Skeletal muscle cell (primary cell): ENCODE data around the gene ATOX1.
"Not testable (repeated sequence)": the region's sequence is repeated elsewhere in the genome, so short reads cannot be mapped to it uniquely, and the experiment has no call there.

Experiments
- DNase-seq: peaks from one replicate; pipeline ENCODE4 v3.0.0-alpha.2; 2010; ENCODE audit warnings: low read depth
- H3K4me3 ChIP-seq: 2 replicates; pipeline ENCODE4 v1.5.1; 2011; ENCODE audit warnings: low read depth, mild to moderate bottlenecking, control low read depth, low read length, moderate library complexity

ATOX1 gene

GRCh38 chr5:151706906-151707305 lies 51.5 kb downstream of the ATOX1 start:
- H3K4me3 ChIP-seq: no peak overlapping the region
- no peak for DNase-seq

GRCh38 chr5:151703780-151704179 lies 54.7 kb downstream of the ATOX1 start:
- DNase-seq: no peak
- no peak overlapping the region for H3K4me3 ChIP-seq

DNA sequence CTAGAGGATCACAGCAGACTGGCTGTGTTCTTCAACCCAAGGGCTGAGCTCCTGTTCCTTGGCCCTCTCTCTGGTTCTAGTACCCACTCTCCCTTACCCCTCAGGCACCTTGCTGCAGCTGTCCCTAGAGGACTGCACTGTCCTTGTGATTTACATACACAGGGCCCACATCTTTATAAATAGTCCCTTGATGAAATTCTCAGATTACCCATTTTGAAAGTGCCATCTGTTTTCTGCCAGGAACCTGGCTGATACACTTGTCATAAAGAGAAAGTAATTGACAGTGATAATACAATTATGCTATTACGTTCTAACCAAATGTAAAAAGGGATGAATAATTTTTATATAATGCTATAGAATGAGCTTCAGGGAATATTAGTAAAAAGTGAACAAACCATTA lies 55.2 kb downstream of the ATOX1 start:
- DNase-seq: no peak
- H3K4me3 ChIP-seq: no peak overlapping the region

- DNase-seq: no peak
Measured at GRCh38 chr5:151700820-151701219, 57.6 kb downstream of the ATOX1 start.

DNA sequence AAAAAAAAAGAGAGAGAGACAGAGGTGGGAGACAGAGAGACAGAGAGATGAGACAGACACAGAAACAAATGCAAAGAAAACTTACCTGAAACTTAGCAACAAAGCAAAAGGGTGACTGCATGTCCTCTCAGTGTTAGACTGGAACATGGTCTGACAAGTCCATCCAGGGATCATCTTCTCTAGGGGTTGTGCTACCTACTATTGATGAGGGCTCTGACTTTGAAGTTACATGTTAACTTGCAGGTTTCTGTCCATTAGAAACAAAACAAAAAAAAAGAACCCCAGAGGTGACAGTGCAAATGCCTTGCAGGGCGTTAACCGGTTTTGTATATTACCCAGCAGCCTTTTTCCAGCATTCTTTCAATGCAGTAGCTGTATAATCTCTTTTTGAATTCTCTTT lies 58.1 kb downstream of the ATOX1 start:
- H3K4me3 ChIP-seq: no peak overlapping the region
- DNase-seq: no peak

More at GRCh38 chr5:151700820-151701219, 57.6 kb downstream of the ATOX1 start:
- H3K4me3 ChIP-seq: no peak overlapping the region

GRCh38 chr5:151699071-151699901 lies 59.1 kb downstream of the ATOX1 start:
- H3K4me3 ChIP-seq: no peak overlapping the region
- DNase-seq: peak; percentile 95

GRCh38 chr5:151698081-151698480 lies 60.4 kb downstream of the ATOX1 start:
- DNase-seq, H3K4me3 ChIP-seq: not testable (repeated sequence)

- H3K4me3 ChIP-seq: no peak overlapping the region
- DNase-seq: no peak
Measured at GRCh38 chr5:151697452-151697851, 61.0 kb downstream of the ATOX1 start.

DNA sequence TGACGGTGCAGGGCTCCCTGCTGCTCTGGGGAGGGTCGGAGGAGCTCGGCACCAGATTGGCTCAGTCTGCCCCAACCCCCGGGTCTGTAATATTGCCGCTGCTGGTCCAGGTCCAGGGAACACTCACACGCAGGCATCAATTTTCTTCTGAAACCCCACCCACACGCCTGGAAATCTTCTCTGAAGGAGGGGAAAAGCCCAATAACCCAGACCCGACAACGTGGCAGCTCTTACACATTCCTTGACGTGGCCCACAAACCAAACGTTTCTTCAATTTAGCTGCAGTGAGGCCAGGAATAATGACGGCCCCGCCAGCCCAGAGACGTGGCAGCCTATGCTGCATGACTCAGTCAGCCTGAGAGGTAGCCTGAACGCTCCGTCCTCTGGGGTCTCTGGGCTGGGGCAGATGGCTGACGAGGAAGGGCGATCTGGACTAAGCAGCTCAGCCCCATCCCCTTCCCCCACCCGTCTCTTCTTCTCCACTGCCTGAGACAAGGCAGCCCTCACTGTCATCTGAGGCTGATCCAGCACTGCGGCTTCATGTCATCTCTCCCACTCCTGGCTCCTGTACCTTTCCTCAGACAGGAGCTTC lies 61.9 kb downstream of the ATOX1 start:
- peak overlapping the region; percentile 1 for H3K4me3 ChIP-seq
- DNase-seq: peak; percentile 99

- no peak overlapping the region for H3K4me3 ChIP-seq
- DNase-seq: no peak
Measured at GRCh38 chr5:151695464-151695863, 63.0 kb downstream of the ATOX1 start.

DNA sequence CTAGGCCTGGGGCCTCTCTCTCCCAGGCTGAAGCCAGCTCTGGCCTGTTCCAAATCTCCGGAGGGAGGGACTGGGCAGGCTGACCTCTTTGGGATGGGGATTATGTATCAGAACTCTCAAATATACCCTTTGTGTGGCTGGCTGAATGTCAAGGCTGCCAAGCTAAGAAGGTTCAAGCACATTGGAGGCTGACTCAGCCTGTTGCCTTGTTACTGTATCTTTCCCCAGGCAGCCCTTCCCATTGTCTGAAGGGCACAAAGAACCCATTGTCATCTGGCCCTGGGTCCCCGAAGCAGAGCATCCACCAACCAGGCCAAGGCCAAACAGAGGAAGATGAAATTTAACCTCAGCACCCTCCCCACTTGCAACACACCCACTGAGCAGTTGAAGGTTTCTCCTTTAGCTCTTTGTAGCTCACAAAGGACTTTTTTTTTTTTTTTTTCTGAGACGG lies 64.4 kb downstream of the ATOX1 start:
- no peak for DNase-seq
- no peak overlapping the region for H3K4me3 ChIP-seq
